Neural progenitor cell (in vitro differentiated cells): ENCODE results near the gene CFAP410.

ENCODE experiments used
- CTCF ChIP-seq: fragments of 200-600 bp; sonication (generic); IDR thresholded peaks from 2 replicates; pipeline ENCODE4 v1.5.1; 2017; ENCODE audit warnings: antibody characterized with exemption, mild to moderate bottlenecking
- EZH2phosphoT487 ChIP-seq: fragments of 200-600 bp; sonication (generic); IDR thresholded peaks from 2 replicates; pipeline ENCODE4 v1.6.1; 2017; ENCODE audit warnings: antibody characterized with exemption

- TF ChIP-seq CTCF (no peak), EZH2phosphoT487 (no peak)
These were observed 18.1 kb upstream of the CFAP410 start for GRCh38 chr21:44357064-44357837.
